Daoy (cell line): ENCODE measurements around the gene WDR7. TPM values are rescaled to one million over a fixed set of nuclear protein-coding genes. Genes with fewer than 3 reads are reported as not detected.

Experiments used
- DNase-seq: peaks from one replicate; pipeline ENCODE4 v3.0.0-alpha.2; 2015; ENCODE audit warnings: low read depth
- total RNA-seq: library from RNA; depleted of rRNA; stranded (reverse); fragments of >200 nt; shearing (Covaris generic); gene quantifications from 2 replicates; pipeline ENCODE4 v1.2.3, GENCODE V29; 2014; rRNA removed

The WDR7 gene
- total RNA-seq = 5.1 and 5.8 TPM in 2 replicates

- peak; percentile 97 for DNase-seq
Measured at GRCh38 chr18:56650944-56651770, at the start of gene WDR7. Gene WDR7, plus strand, starts transcription at chr18:56651359. Its CDS starts 21,157 bp downstream, at chr18:56672516.

DNA sequence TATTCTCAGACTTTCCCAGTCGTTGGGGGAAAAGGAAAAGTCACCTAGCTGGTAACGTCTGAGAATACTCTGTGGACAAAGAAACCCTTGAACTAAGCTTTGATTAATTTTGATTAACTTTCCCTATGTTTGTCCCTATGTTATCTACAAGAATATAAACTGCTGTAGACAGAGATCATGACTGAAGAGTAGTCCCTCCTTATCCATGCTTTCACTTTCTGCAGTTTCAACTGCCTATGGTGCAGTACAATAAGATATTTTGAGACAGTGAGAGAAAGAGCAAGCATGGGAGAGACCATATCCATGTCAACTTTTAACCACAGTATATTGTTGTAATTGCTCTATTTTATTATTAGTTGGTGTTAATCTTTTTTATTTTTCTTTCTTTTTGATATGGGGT lies 44.5 kb upstream of the WDR7 start:
- DNase-seq = no peak

DNA sequence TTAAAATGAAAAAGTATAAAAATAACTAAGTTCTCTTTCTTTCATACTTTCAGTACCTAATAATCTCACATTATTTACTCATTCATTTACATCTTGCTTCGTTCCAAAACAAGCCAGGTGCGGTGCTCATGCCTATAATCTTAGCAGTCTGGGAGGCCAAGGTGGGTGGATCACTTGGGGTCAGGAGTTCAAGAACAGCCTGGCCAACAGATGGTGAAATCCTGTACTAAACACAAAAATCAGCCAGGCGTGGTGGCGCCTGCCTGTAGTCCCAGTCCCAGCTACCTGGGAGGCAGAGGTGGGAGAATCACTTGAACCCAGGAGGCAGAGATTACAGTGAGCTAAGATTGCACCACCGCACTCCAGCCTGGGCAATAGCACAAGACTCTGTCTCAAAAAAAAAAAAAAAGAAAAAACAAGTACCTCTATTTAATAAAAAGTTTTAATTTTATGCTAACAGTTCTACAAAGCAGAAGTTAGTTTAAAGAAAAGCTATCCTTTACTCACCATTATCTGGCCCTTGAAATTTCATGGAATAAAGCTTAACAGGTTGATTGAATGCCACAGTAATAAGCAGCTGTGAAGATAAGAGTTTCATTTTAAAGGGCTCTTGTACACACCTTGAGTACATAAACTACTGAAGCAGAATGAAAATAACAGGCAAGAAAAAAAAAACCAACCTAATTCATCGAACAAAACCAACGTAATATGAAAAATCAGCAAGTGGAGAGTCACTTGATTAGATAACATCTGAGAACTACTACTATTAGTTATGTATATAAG lies 35.2 kb upstream of the WDR7 start:
- DNase-seq = no peak

DNA sequence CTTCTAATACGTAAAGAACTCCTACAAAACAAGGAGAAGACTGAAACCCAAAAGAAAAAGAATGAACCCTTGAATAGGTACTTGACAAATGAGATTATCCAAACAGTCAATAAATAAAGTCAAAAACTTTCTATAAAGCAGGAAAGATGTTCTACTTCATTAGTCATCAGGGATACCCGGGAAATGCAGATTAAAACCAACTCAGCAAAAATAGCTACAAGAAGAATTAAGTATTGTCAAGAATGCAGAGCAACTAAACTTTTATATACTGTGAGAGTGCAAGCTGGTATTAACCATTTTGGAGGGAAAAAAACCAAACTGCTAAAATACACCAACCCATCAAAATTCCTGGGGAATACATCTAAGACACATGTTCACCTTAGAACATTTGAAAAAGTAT lies 23.2 kb upstream of the WDR7 start:
- no peak for DNase-seq

- DNase-seq = no peak
Measured at GRCh38 chr18:56632070-56633022, 18.8 kb upstream of the WDR7 start.

GRCh38 chr18:56635007-56635406 lies 16.2 kb upstream of the WDR7 start:
- DNase-seq = no peak

DNA sequence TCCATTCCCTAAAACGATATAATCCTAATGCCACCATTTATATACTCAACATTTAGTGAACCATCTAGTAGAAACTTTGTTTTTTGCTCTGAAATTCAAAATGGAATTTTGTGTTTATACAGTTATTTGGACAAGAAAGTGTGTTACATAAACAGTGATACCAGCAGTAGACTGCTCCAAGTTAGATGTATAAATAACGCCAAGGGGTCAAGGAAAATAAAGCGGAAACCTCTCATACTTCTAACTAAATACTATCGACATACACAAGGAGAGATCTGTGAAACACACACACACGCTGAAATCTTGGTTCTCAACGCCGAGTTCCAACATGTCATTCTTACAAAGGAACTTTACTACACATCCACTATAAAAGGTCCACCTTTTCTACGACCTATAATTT lies 14.0 kb upstream of the WDR7 start:
- no peak for DNase-seq

DNA sequence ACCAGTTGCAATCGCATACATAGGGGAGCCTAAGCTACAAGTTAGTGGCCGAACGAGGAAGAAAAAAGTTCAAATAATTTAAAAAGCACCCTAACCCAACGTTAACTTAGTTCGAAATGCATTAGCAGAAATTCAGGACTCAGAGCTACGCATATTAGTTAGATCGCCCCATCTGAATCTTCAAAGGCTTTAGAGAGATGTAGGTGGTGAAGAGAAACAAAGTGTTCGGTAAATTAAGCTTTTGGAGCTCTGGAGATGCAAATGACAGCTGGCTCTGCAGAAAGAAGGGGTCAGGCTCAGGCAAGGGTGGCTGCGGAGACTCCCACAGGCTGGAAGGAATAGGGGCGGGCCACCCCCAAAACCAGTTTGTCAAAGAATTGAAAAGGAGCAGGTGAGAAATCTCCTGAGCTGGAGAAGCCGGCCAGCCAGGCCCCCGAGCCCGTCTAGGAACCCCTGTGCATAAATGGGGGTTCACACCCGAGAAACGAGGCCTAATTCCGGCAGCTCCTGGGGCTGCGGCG lies 13.4 kb upstream of the WDR7 start:
- DNase-seq = no peak

GRCh38 chr18:56638232-56639103 lies 12.7 kb upstream of the WDR7 start, which contains the start of gene TXNL1:
Gene TXNL1, minus strand, starts transcription at chr18:56638592. Its CDS starts 152 bp downstream, at chr18:56638440.
- peak; percentile 98 for DNase-seq

DNA sequence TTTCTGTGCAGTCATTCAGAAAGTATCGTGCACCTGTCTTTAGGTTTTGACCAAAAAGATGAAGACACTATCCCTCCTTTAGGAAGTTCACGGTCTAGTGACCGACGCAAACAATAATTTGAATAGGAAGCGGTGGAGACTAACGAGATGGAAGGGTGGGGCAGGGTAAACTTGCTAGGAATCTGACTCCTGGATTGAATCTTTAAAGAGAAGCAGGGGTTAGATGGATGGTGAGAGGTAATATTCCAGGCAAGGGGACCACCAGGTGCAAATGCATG lies 12.1 kb upstream of the WDR7 start:
- DNase-seq = no peak

GRCh38 chr18:56639571-56639970 lies 11.6 kb upstream of the WDR7 start:
- DNase-seq = no peak

GRCh38 chr18:56641714-56642337 lies 9.3 kb upstream of the WDR7 start:
- DNase-seq = peak; percentile 34

DNA sequence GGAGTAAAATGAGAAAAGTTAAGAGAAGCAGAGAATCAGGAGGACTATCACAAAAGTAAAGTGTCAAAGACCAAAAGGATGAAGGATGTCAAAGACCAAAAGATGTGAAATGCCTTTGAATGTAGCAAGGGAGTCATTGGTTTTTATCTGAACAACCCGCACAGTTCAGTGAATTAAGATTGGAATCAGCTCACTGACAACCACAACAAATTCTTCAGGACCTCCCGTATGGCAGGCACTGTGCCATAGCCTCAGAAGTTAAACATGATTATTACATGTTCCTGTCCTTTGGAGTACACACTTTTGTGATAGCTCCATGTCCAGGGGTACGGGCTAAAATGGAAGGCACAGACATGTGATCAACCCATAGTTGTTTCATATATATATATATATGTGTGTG lies 7.8 kb upstream of the WDR7 start:
- DNase-seq = no peak

DNA sequence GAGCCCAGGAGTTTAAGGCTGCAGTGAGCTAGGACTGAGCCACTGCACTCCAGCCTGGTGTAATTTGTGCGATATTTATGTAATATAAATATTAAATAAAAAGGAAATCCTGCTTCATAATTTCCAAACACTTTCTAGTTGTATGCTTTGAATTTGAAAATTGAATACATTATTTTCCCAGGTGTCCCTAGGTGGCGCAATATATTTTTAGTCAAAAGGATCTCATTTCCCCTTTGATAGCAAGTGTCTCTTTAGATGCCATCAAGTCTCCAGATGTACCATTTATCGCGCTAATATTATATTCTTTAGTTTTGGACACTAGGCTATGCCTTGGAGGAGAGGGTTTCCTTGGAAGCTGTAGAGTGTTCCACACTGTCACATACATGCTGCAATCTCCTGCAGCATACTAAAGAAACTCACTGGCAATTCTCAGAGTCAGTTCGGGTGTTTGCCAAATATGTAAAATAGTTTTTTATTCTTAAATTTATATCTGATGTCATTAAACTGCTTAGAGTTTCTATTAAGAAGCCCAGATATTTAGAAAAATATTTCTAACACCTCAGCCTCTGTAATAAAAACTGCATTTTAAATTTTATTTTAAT lies 5.6 kb upstream of the WDR7 start:
- DNase-seq = no peak

GRCh38 chr18:56647071-56647470 lies 4.1 kb upstream of the WDR7 start:
- DNase-seq = no peak

DNA sequence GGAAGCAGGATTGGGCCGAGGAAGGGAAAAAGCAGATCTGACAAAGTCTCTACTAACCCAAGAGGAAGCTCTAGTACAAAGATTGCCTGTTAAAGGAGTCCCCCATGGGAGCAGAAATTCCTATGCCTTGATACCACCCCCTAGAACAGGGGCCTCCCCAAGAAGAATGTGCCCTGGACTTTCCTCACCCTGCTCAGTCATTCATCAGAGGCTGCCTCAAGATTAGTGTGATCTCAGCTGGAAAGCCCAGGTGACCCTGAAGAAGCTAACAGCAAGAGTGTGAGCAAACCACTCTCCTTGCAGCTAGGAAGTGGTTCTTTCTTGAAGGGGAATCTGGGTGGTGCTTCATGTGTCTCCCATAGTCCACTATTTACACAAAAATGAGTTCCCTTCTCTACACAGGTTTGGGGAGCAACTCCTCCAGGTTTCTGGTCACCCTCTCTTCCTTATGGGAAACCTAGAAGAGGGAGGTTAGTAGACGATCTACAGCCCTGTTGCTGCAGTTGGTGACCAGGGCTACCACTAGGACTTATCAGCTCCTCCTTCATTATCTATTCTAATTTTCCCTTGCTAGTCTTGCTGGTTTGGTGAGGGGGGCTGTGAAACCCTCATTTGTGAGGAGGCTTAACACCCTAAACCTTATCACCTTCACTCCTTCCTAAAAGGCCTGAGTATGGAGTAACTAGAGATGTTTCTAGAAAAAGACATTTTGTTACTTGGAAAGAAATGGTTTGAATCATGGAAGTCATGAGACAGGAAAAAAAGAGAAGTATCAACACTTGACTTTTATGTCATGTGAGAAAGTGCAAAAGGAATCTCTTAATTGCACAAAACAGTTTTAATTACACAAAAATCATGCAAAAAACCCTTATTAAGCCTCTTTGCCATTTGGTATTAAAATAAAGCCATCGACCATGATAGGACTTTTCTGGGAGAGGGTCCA lies 2.9 kb upstream of the WDR7 start:
- no peak for DNase-seq

GRCh38 chr18:56649996-56650395 lies 1.2 kb upstream of the WDR7 start:
- no peak for DNase-seq

- DNase-seq = no peak
Measured at GRCh38 chr18:56651771-56652092, 573 bp downstream of the WDR7 start.

DNA sequence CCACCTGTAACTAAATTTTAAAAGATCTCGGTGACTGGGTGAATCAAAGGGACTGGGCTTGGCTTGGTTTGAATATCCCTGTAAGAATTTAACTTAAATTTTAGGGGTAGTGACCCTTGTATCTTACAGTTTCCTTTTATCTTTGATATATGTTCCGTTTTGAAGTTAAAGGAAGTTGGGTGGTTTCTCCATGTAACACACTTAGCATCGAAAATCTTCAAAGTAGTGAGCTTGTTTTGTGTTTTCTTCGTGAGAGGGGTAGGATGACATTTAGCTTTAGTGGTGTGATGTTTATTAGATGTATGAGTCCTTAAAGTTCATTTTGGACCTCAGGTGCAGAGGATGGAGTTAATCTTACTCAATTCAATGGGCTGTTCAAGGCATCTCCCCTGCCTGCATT lies 1.6 kb downstream of the WDR7 start:
- no peak for DNase-seq
